Hepatocyte (in vitro differentiated cells): Measurements from ENCODE around the gene ITPKB.

Source experiments
- EZH2phosphoT487 ChIP-seq: fragments of 200-600 bp; sonication (generic); IDR thresholded peaks from one replicate; pipeline ENCODE4 v1.6.1; 2018; ENCODE audit warnings: antibody characterized with exemption, mild to moderate bottlenecking, low read depth, moderate library complexity; ENCODE audit not compliant: unreplicated experiment, severe bottlenecking
- TF ChIP-seq, protein P1 (sequence below): fragments of 200-600 bp; sonication (generic); IDR thresholded peaks from 2 replicates; pipeline ENCODE4 v1.5.1; 2016; ENCODE audit warnings: antibody characterized with exemption, mild to moderate bottlenecking; ENCODE audit not compliant: poor library complexity

DNA sequence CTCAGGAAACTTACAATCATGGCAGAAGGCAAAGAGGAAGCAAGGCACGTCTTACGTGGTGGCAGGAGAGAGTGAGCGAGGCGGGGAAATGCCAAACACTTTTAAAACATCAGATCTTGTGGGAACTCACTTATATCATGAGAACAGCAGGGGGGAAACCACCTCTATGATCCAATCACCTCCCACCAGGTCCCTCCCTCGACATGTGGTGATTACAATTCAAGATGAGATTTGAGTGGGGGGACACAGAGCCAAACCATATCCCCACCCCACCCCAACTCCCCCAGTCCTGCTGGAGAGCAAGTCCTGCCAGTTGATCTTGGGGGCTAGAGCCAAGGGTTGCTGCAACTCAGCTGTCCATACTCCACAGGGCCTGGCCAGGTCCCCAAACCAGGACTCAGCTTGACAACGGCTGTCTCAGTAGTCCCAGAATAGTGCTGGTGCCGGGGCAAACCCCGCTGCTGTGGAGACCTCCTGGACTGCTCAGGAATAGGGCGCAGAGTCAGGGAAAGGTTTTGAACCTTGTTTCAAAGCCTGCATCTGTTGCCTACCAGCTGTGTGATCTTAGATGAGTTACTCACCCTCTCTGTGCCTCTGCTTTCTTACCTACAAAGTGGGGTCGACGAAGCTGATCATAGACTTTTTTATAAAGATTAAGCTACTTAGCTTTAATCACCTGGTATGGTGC is 111.0 kb downstream of the ITPKB start:
- TF ChIP-seq, protein P1, sequence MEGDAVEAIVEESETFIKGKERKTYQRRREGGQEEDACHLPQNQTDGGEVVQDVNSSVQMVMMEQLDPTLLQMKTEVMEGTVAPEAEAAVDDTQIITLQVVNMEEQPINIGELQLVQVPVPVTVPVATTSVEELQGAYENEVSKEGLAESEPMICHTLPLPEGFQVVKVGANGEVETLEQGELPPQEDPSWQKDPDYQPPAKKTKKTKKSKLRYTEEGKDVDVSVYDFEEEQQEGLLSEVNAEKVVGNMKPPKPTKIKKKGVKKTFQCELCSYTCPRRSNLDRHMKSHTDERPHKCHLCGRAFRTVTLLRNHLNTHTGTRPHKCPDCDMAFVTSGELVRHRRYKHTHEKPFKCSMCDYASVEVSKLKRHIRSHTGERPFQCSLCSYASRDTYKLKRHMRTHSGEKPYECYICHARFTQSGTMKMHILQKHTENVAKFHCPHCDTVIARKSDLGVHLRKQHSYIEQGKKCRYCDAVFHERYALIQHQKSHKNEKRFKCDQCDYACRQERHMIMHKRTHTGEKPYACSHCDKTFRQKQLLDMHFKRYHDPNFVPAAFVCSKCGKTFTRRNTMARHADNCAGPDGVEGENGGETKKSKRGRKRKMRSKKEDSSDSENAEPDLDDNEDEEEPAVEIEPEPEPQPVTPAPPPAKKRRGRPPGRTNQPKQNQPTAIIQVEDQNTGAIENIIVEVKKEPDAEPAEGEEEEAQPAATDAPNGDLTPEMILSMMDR = no peak
- TF ChIP-seq EZH2phosphoT487 = no peak
